Mesenchymal stem cell (in vitro differentiated cells and primary cell): ENCODE data around the gene FAM168A.

Experiments used
- DNase-seq: peaks from one replicate; pipeline ENCODE4 v3.0.0-alpha.2; 2013
- H2AFZ ChIP-seq: one replicate; pipeline ENCODE4 v1.6.1; 2013; ENCODE audit warnings: low read depth, mild to moderate bottlenecking, control low read depth, inconsistent platforms, low read length, moderate library complexity
- H2AK5ac ChIP-seq: 2 replicates; pipeline ENCODE4 v1.6.1; 2013; ENCODE audit warnings: low read length, moderate library complexity, mild to moderate bottlenecking, inconsistent platforms; ENCODE audit not compliant: severe bottlenecking
- H2BK120ac ChIP-seq: one replicate; pipeline ENCODE4 v1.6.1; 2013; ENCODE audit warnings: low read depth, mild to moderate bottlenecking, inconsistent platforms, low read length, moderate library complexity
- H2BK12ac ChIP-seq, 2 experiments: one replicate each; pipeline ENCODE4 v1.6.1; 2013; ENCODE audit warnings: inconsistent platforms in 2 of 2, low read length in 2 of 2, mild to moderate bottlenecking in 2 of 2, moderate library complexity in 2 of 2, control low read depth in 1 of 2
- H2BK15ac ChIP-seq: one replicate; pipeline ENCODE4 v1.6.1; 2013; ENCODE audit warnings: mild to moderate bottlenecking, low read depth, inconsistent platforms; ENCODE audit not compliant: poor library complexity, severe bottlenecking
- H2BK5ac ChIP-seq: 2 replicates; pipeline ENCODE4 v1.6.1; 2013; ENCODE audit warnings: low read depth, mild to moderate bottlenecking, low read length, control low read depth, inconsistent platforms; ENCODE audit not compliant: poor library complexity, severe bottlenecking
- H3K14ac ChIP-seq, 2 experiments: one replicate each; pipeline ENCODE4 v1.6.1; 2013; ENCODE audit warnings: inconsistent platforms in 2 of 2, low read length in 2 of 2, control low read depth in 1 of 2, mild to moderate bottlenecking in 1 of 2, moderate library complexity in 1 of 2
- H3K18ac ChIP-seq, 2 experiments: one replicate each; pipeline ENCODE4 v1.6.1; 2013; ENCODE audit warnings: inconsistent platforms in 2 of 2, low read length in 2 of 2, control low read depth in 1 of 2, low read depth in 1 of 2, mild to moderate bottlenecking in 1 of 2
- H3K23ac ChIP-seq, 2 experiments: one replicate each; pipeline ENCODE4 v1.6.1; 2013; ENCODE audit warnings: inconsistent platforms in 2 of 2, low read length in 2 of 2, mild to moderate bottlenecking in 2 of 2, moderate library complexity in 2 of 2, control low read depth in 1 of 2
- H3K27ac ChIP-seq: 2 replicates; pipeline ENCODE4 v1.5.1; 2013; ENCODE audit warnings: mild to moderate bottlenecking, moderate library complexity, low read length, control low read depth, inconsistent platforms; ENCODE audit not compliant: poor library complexity, severe bottlenecking
- H3K27me3 ChIP-seq, 2 experiments: 2 replicates each; pipeline versions ENCODE4 v1.6.1 to v1.7.0; 2013; ENCODE audit warnings: low read length in 2 of 2, mild to moderate bottlenecking in 2 of 2, moderate library complexity in 2 of 2, control low read depth in 1 of 2, inconsistent platforms in 1 of 2; ENCODE audit not compliant: control insufficient read depth in 1 of 2, insufficient read depth in 1 of 2
- H3K36me3 ChIP-seq, 2 experiments: 2 replicates each; pipeline versions ENCODE4 v1.6.1 to v1.7.0; 2013; ENCODE audit warnings: low read length in 2 of 2, control low read depth in 1 of 2, inconsistent platforms in 1 of 2, low read depth in 1 of 2, mild to moderate bottlenecking in 1 of 2; ENCODE audit not compliant: insufficient read depth in 2 of 2, control insufficient read depth in 1 of 2
- H3K4ac ChIP-seq, 2 experiments: one replicate each; pipeline ENCODE4 v1.6.1; 2013; ENCODE audit warnings: inconsistent platforms in 2 of 2, low read length in 2 of 2, mild to moderate bottlenecking in 2 of 2, moderate library complexity in 2 of 2, control low read depth in 1 of 2, low read depth in 1 of 2
- H3K4me1 ChIP-seq: 2 replicates; pipeline ENCODE4 v1.6.1; 2013; ENCODE audit warnings: low read depth, low read length, control low read depth; ENCODE audit not compliant: control insufficient read depth, insufficient read depth
- H3K4me2 ChIP-seq: 2 replicates; pipeline ENCODE4 v1.6.1; 2013; ENCODE audit warnings: low read length, mild to moderate bottlenecking, inconsistent platforms; ENCODE audit not compliant: poor library complexity, severe bottlenecking
- H3K4me3 ChIP-seq, 2 experiments: 2 replicates each; pipeline versions ENCODE4 v1.5.1 to v1.7.0; 2013; ENCODE audit warnings: low read length in 2 of 2, mild to moderate bottlenecking in 2 of 2, control low read depth in 1 of 2, low read depth in 1 of 2; ENCODE audit not compliant: insufficient read depth in 1 of 2
- H3K79me1 ChIP-seq: replicated peaks from 2 replicates; pipeline ENCODE4 v1.6.1; 2013; ENCODE audit warnings: mild to moderate bottlenecking, control low read depth, low read length, inconsistent platforms; ENCODE audit not compliant: poor library complexity, severe bottlenecking
- H3K9ac ChIP-seq: 2 replicates; pipeline ENCODE4 v1.7.0; 2013; ENCODE audit warnings: mild to moderate bottlenecking, low read length, moderate library complexity
- H3K9me3 ChIP-seq: 2 replicates; pipeline ENCODE4 v1.7.0; 2013; ENCODE audit warnings: mild to moderate bottlenecking, low read length; ENCODE audit not compliant: control insufficient read depth
- H4K8ac ChIP-seq: one replicate; pipeline ENCODE4 v1.6.1; 2013; ENCODE audit warnings: inconsistent platforms, mild to moderate bottlenecking, low read length, moderate library complexity
- H4K91ac ChIP-seq: one replicate; pipeline ENCODE4 v1.6.1; 2013; ENCODE audit warnings: mild to moderate bottlenecking, low read length, inconsistent platforms
- WGBS: methylation state at CpG from one replicate; pipeline ENCODE4 v1.1.7; 2013; ENCODE audit warnings: mixed read lengths; 5-methylcytosine and 5-hydroxymethylcytosine counted together

Gene FAM168A

DNA sequence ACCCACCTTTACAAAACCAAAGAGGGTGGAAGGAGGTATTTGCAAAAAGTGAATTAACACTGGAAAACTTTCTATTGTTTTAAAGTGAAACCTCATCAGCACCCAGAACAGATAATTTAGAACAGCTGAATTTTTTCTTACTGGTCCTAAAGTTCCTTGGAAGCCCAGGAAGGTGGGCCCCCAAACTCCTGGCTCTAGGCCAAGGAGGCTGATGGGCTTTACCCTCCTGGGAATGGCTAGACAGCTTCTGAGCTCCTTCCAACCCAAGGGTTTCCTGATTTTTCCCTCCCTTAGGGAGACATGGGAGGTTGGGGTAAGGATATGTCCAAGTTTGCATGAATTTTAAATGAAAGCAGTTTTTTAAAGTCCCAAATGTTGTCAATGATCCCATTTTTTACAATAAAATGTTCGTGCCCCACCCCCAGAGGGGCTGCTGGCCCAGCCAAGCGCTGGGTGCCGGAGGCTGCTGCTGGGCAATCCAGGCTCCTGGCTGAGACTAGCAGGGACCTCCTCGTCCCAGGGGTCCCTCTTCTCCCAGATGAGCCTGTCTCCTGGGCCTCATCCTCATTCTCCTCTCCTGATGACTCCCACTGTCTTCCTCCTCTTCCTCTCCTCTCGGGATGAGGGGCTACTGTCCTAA lies 193.3 kb downstream of the FAM168A start:
- no peak overlapping the region for H2BK15ac ChIP-seq
- H2BK5ac ChIP-seq = no peak overlapping the region
- H3K36me3 ChIP-seq = peaks cover 41 to 45% of the 10 kb centered on the region in 2 experiments
- H3K9ac ChIP-seq = no peak overlapping the region
- 91% methylated on average over 5 of the region's 5 CpGs for WGBS
- H3K79me1 ChIP-seq = no peaks in the 10 kb centered on the region
- no peaks in the 10 kb centered on the region for H3K9me3 ChIP-seq
- H3K27me3 ChIP-seq = no peaks in the 10 kb centered on the region
- no peak overlapping the region for H3K18ac ChIP-seq
- peaks cover 2% of the 10 kb centered on the region for H3K4me1 ChIP-seq
- H3K14ac ChIP-seq = no peak overlapping the region
- no peak overlapping the region for H2AFZ ChIP-seq
- H3K27ac ChIP-seq = no peak overlapping the region
- no peak overlapping the region for H2BK12ac ChIP-seq
- no peak overlapping the region for H3K4me2 ChIP-seq
- H3K23ac ChIP-seq = no peak overlapping the region
- no peak overlapping the region for H3K4me3 ChIP-seq
- DNase-seq = no peak
- H3K4ac ChIP-seq = no peak overlapping the region
- no peak overlapping the region for H4K8ac ChIP-seq
- no peak overlapping the region for H4K91ac ChIP-seq
- H2AK5ac ChIP-seq = no peak overlapping the region
- H2BK120ac ChIP-seq = no peak overlapping the region

DNA sequence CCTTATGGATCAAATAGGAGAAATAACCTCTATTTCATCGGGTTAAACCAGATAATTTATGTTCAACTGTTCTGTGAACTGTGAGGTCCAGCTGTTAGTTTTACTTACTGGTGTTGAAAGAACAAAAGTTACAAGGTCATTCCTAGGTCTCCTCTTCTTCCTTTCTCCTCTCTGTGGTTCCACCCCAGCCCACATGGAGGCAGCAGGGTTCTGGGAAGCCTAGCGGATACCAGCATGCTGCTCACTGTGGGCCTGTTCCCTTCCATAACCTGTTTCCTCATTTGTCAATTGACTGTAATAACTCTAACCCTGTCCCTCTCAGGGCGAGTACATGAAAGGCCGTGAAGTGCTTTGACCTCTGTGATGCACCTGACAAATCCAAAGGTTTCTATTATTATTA lies 193.9 kb downstream of the FAM168A start:
- Histone ChIP-seq H3K79me1 (no peaks in the 10 kb centered on the region), H3K18ac (no peak overlapping the region), H3K14ac (no peak overlapping the region), H4K91ac (no peak overlapping the region), H4K8ac (no peak overlapping the region), H3K9ac (no peak overlapping the region), H3K9me3 (no peaks in the 10 kb centered on the region), H3K4me3 (no peak overlapping the region), H2AK5ac (no peak overlapping the region), H2BK15ac (no peak overlapping the region), H3K4ac (no peak overlapping the region), H3K23ac (no peak overlapping the region), H2BK5ac (no peak overlapping the region), H3K27ac (no peak overlapping the region), H3K4me1 (peaks cover 4% of the 10 kb centered on the region), H2BK120ac (no peak overlapping the region), H3K36me3 (peaks cover 37 to 40% of the 10 kb centered on the region in 2 experiments), H2BK12ac (no peak overlapping the region), H3K4me2 (no peak overlapping the region), H2AFZ (no peak overlapping the region), H3K27me3 (no peaks in the 10 kb centered on the region)
- peak; percentile 72 for DNase-seq
- 55% methylated on average over 1 of the region's 4 CpGs for WGBS

DNA sequence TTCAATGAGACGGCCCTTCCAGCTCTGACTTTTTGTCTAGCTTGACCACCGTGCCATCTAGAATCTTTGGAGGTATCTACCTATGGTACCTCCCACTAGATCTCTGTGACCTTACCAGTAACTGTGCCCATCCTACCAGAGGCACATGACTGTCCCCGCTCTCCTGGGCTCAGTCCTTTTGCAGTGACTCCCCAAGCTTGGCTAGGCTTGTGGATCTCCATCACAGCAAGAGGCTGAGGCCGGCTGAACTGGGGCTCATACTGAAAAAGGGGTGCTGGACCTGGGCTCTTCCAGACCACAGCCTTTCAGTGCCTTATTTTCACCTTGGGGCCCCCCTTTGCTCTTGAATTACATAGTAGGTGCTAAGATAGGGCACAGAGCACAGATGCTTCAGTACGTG lies 194.4 kb downstream of the FAM168A start:
- DNase-seq = no peak
- Histone ChIP-seq H2AK5ac (no peak overlapping the region), H3K9me3 (no peaks in the 10 kb centered on the region), H3K23ac (no peak overlapping the region), H4K8ac (no peak overlapping the region), H3K4me2 (no peak overlapping the region), H2BK5ac (no peak overlapping the region), H4K91ac (no peak overlapping the region), H3K36me3 (peaks cover 34 to 39% of the 10 kb centered on the region in 2 experiments), H3K27me3 (no peaks in the 10 kb centered on the region), H2BK12ac (no peak overlapping the region), H2AFZ (no peak overlapping the region), H2BK120ac (no peak overlapping the region), H3K18ac (no peak overlapping the region), H3K79me1 (no peaks in the 10 kb centered on the region), H3K4ac (no peak overlapping the region), H3K4me3 (no peak overlapping the region), H3K14ac (no peak overlapping the region), H3K4me1 (peaks cover 9% of the 10 kb centered on the region), H3K27ac (no peak overlapping the region), H2BK15ac (no peak overlapping the region), H3K9ac (no peak overlapping the region)
- 85% methylated on average over 5 of the region's 5 CpGs for WGBS

DNA sequence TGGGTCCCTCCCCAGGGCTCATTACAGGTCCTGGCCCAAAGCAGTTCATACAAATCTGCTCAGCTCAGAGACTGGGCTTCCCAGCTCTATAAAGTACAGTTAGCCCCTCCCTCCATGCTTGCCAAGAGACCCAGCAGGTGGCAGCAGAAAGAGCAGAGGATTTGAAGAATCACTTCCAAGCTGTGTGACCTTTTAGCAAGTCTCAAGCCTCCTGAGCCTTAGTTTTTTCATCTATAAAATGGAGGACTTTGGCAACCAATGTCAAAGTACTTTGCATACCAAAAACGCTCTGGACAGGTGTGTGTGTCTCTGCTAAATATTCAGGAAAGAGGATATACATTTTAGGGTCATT lies 195.1 kb downstream of the FAM168A start:
- Histone ChIP-seq H3K9me3 (no peaks in the 10 kb centered on the region), H3K4ac (no peak overlapping the region), H3K27me3 (no peaks in the 10 kb centered on the region), H2AFZ (no peak overlapping the region), H4K8ac (no peak overlapping the region), H3K18ac (no peak overlapping the region), H2AK5ac (no peak overlapping the region), H3K23ac (no peak overlapping the region), H2BK12ac (no peak overlapping the region), H3K27ac (no peak overlapping the region), H2BK120ac (no peak overlapping the region), H4K91ac (no peak overlapping the region), H2BK15ac (no peak overlapping the region), H3K4me3 (no peak overlapping the region), H3K4me1 (peaks cover 9% of the 10 kb centered on the region), H2BK5ac (no peak overlapping the region), H3K14ac (no peak overlapping the region), H3K36me3 (peaks cover 30 to 45% of the 10 kb centered on the region in 2 experiments), H3K79me1 (no peaks in the 10 kb centered on the region), H3K9ac (no peak overlapping the region), H3K4me2 (no peak overlapping the region)
- 75% methylated on average over 1 of the region's 1 CpG for WGBS
- DNase-seq = no peak
